WERI-Rb-1 (cell line): ENCODE results near the gene SCAI.

Experiments used
- DNase-seq: peaks from one replicate; pipeline ENCODE4 v3.0.0-alpha.2; 2020
- H3K27ac ChIP-seq: fragments of 250-450 bp; sonication (Bioruptor Pico); 2 replicates; pipeline ENCODE4 v1.5.1; 2020; ENCODE audit warnings: mild to moderate bottlenecking, moderate library complexity
- H3K27me3 ChIP-seq: fragments of 250-450 bp; sonication (Bioruptor Pico); 2 replicates; pipeline ENCODE4 v1.5.1; 2021; ENCODE audit warnings: mild to moderate bottlenecking, low read depth, moderate library complexity; ENCODE audit not compliant: insufficient read depth, severe bottlenecking
- H3K36me3 ChIP-seq: fragments of 250-450 bp; sonication (Bioruptor Pico); 2 replicates; pipeline ENCODE4 v1.5.1; 2020; ENCODE audit warnings: mild to moderate bottlenecking, moderate library complexity
- H3K4me3 ChIP-seq: 2 replicates; pipeline ENCODE4 v1.5.1; 2011; ENCODE audit warnings: low read depth, mild to moderate bottlenecking, control low read depth, low read length
- H3K9me3 ChIP-seq: fragments of 250-450 bp; sonication (Bioruptor Pico); 2 replicates; pipeline ENCODE4 v1.5.1; 2021; ENCODE audit warnings: mild to moderate bottlenecking, moderate library complexity; ENCODE audit not compliant: severe bottlenecking
- TF ChIP-seq, protein P1 (sequence below): IDR thresholded peaks from 2 replicates; pipeline ENCODE4 v1.5.1; 2011; ENCODE audit warnings: low read depth, mild to moderate bottlenecking, control low read depth, inconsistent platforms, low read length

SCAI gene

GRCh38 chr9:125103770-125104460, 39.4 kb downstream of the SCAI start:
- Histone ChIP-seq H3K27me3 (no peaks in the 10 kb centered on the region), H3K36me3 (no peaks in the 10 kb centered on the region), H3K9me3 (no peaks in the 10 kb centered on the region), H3K27ac (no peak overlapping the region), H3K4me3 (no peak overlapping the region)
- DNase-seq = no peak
- TF ChIP-seq, protein P1, sequence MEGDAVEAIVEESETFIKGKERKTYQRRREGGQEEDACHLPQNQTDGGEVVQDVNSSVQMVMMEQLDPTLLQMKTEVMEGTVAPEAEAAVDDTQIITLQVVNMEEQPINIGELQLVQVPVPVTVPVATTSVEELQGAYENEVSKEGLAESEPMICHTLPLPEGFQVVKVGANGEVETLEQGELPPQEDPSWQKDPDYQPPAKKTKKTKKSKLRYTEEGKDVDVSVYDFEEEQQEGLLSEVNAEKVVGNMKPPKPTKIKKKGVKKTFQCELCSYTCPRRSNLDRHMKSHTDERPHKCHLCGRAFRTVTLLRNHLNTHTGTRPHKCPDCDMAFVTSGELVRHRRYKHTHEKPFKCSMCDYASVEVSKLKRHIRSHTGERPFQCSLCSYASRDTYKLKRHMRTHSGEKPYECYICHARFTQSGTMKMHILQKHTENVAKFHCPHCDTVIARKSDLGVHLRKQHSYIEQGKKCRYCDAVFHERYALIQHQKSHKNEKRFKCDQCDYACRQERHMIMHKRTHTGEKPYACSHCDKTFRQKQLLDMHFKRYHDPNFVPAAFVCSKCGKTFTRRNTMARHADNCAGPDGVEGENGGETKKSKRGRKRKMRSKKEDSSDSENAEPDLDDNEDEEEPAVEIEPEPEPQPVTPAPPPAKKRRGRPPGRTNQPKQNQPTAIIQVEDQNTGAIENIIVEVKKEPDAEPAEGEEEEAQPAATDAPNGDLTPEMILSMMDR = no peak

GRCh38 chr9:125103021-125103420, 40.3 kb downstream of the SCAI start:
- no peaks in the 10 kb centered on the region for H3K9me3 ChIP-seq
- no peak overlapping the region for H3K4me3 ChIP-seq
- no peak overlapping the region for H3K27ac ChIP-seq
- no peak for DNase-seq
- no peaks in the 10 kb centered on the region for H3K27me3 ChIP-seq
- no peaks in the 10 kb centered on the region for H3K36me3 ChIP-seq
- TF ChIP-seq, protein P1 = no peak

- H3K4me3 ChIP-seq = no peak overlapping the region
- H3K9me3 ChIP-seq = no peaks in the 10 kb centered on the region
- no peak overlapping the region for H3K27ac ChIP-seq
- H3K27me3 ChIP-seq = no peaks in the 10 kb centered on the region
- TF ChIP-seq, protein P1 = no peak
- H3K36me3 ChIP-seq = no peaks in the 10 kb centered on the region
- DNase-seq = no peak
These were observed 42.5 kb downstream of the SCAI start for GRCh38 chr9:125100822-125101221.

GRCh38 chr9:125099816-125100215, 43.5 kb downstream of the SCAI start:
- TF ChIP-seq, protein P1 = no peak
- Histone ChIP-seq H3K9me3 (no peaks in the 10 kb centered on the region), H3K27ac (no peak overlapping the region), H3K4me3 (no peak overlapping the region), H3K36me3 (peaks cover 6% of the 10 kb centered on the region), H3K27me3 (no peaks in the 10 kb centered on the region)
- DNase-seq = no peak

DNA sequence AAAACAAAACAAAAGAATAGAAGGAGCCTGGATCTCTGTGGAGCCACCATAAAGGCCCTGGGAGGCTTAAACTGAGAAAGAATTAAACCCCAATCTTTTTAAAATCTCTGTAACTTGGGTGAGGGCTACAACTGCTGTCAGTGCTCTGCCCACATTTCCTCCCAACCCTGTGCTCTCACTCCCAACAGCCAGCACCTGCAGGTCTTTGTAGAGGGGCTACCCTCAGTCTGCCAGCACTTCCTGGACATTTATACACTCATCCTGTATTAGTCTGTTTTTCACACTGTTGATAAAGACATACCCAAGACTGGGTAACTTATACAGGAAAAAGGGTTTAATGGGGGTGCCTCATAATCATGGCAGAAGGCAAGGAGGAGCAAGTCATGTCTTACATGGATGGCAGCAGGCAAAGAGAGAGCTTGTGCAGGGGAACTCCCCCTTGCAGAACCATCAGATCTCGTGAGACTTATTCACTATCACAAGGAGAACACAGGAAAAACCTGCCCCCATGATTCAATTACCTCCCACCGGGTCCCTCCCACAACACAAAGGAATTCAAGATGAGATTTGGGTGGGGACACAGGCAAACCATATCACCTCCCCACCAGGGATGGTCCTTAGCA, 47.4 kb downstream of the SCAI start:
- TF ChIP-seq, protein P1 = no peak
- Histone ChIP-seq H3K27me3 (no peaks in the 10 kb centered on the region), H3K9me3 (no peaks in the 10 kb centered on the region), H3K4me3 (no peak overlapping the region), H3K36me3 (peaks cover 6% of the 10 kb centered on the region), H3K27ac (no peak overlapping the region)
- DNase-seq = no peak
